Testis (tissue), 2 donors: Measurements from ENCODE around the gene MS4A15.

Experiments used
- POLR2A ChIP-seq: fragments of 450-650 bp; IDR thresholded peaks from one replicate; pipeline ENCODE4 v1.6.1; 2017; ENCODE audit warnings: antibody characterized with exemption, mild to moderate bottlenecking, moderate library complexity
- TF ChIP-seq, protein P1 (sequence below), 3 experiments: fragments of 450-650 bp in 2 of 3; fragments of 200-600 bp in 1 of 3; sonication (generic) in 1 of 3; IDR thresholded peaks; one replicate each; pipeline ENCODE4 v1.5.1; 2016 to 2019; ENCODE audit warnings: antibody characterized with exemption in 3 of 3, mild to moderate bottlenecking in 2 of 3, moderate library complexity in 1 of 3

GRCh38 chr11:60720460-60720859 is 36.2 kb upstream of the MS4A15 start:
- TF ChIP-seq, protein P1, sequence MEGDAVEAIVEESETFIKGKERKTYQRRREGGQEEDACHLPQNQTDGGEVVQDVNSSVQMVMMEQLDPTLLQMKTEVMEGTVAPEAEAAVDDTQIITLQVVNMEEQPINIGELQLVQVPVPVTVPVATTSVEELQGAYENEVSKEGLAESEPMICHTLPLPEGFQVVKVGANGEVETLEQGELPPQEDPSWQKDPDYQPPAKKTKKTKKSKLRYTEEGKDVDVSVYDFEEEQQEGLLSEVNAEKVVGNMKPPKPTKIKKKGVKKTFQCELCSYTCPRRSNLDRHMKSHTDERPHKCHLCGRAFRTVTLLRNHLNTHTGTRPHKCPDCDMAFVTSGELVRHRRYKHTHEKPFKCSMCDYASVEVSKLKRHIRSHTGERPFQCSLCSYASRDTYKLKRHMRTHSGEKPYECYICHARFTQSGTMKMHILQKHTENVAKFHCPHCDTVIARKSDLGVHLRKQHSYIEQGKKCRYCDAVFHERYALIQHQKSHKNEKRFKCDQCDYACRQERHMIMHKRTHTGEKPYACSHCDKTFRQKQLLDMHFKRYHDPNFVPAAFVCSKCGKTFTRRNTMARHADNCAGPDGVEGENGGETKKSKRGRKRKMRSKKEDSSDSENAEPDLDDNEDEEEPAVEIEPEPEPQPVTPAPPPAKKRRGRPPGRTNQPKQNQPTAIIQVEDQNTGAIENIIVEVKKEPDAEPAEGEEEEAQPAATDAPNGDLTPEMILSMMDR (IDR thresholded peaks at IDR 0.05) = no peak
- no peak for TF ChIP-seq POLR2A
